ENCODE results near the gene TDO2.

Gene TDO2

GRCh38 chr4:155959417-155959816 is 55.9 kb downstream of the TDO2 start:
- DNase-seq (ENCODE audit: insufficient read length) (no peak), FAIRE-seq (no peak)
- no peak for TF ChIP-seq POLR2AphosphoS5 (IDR thresholded peaks at IDR 0.05; ENCODE audit: low read depth, low read length)
- TF ChIP-seq POLR2A (IDR thresholded peaks at IDR 0.05; ENCODE audit: low read depth, low read length), result no peak
- no peak for TF ChIP-seq TAF1 (IDR thresholded peaks at IDR 0.05; ENCODE audit: borderline replicate concordance, low read depth, low read length)

DNA sequence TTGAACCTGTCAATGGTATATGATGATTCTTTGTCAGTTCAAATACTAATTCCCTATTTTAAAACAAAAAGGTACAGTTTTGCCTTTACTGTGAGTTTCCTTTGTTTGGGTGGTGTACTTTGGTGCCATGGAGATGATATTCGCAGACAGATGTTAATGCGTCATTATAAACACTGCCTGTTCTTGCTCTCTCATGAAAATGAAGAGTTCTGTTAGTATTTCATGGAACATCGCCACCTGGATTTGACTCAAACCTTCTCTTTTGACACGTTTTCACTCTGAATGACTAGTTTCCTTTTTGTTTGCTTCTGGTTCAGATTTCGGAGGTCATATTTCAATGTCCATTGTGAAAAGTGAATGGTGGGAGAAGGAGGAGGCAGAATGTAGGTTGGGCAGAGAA is 57.0 kb downstream of the TDO2 start:
- DNase-seq (ENCODE audit: insufficient read length) (no peak), FAIRE-seq (no peak)
- no peak for TF ChIP-seq TAF1 (IDR thresholded peaks at IDR 0.05; ENCODE audit: borderline replicate concordance, low read depth, low read length)
- no peak for TF ChIP-seq POLR2A (IDR thresholded peaks at IDR 0.05; ENCODE audit: low read depth, low read length)
- TF ChIP-seq POLR2AphosphoS5 (IDR thresholded peaks at IDR 0.05; ENCODE audit: low read depth, low read length), result no peak

DNA sequence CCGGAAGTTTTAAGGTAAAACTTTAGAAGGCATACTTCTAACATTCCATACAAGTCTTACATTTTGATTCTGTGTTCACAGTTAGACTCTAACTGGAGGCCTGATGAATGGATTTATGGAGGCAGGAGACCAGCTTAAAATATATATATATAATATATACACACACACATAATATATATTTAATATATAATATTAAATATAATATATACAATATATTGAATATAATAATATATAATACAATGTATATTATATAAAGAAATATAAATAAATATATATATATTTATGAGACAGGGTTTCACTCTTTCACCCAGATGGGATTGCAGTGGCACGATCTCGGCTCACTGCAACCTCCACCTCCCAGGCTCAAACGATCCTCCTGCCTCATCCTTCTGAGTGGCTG is 58.1 kb downstream of the TDO2 start:
- DNase-seq (ENCODE audit: insufficient read length) (no peak), FAIRE-seq (no peak)
- no peak for TF ChIP-seq TAF1 (IDR thresholded peaks at IDR 0.05; ENCODE audit: borderline replicate concordance, low read depth, low read length)
- no peak for TF ChIP-seq POLR2A (IDR thresholded peaks at IDR 0.05; ENCODE audit: low read depth, low read length)
- no peak for TF ChIP-seq POLR2AphosphoS5 (IDR thresholded peaks at IDR 0.05; ENCODE audit: low read depth, low read length)

GRCh38 chr4:155962767-155963166 is 59.3 kb downstream of the TDO2 start:
- FAIRE-seq (no peak), DNase-seq (ENCODE audit: insufficient read length) (no peak)
- TF ChIP-seq POLR2A (IDR thresholded peaks at IDR 0.05; ENCODE audit: low read depth, low read length) (no peak), TAF1 (IDR thresholded peaks at IDR 0.05; ENCODE audit: borderline replicate concordance, low read depth, low read length) (no peak), POLR2AphosphoS5 (IDR thresholded peaks at IDR 0.05; ENCODE audit: low read depth, low read length) (no peak)

- DNase-seq (ENCODE audit: insufficient read length) (no peak), FAIRE-seq (no peak)
- TF ChIP-seq POLR2A (IDR thresholded peaks at IDR 0.05; ENCODE audit: low read depth, low read length) (no peak), POLR2AphosphoS5 (IDR thresholded peaks at IDR 0.05; ENCODE audit: low read depth, low read length) (no peak), TAF1 (IDR thresholded peaks at IDR 0.05; ENCODE audit: borderline replicate concordance, low read depth, low read length) (no peak)
Observed at GRCh38 chr4:155964016-155964891, 60.8 kb downstream of the TDO2 start.

DNA sequence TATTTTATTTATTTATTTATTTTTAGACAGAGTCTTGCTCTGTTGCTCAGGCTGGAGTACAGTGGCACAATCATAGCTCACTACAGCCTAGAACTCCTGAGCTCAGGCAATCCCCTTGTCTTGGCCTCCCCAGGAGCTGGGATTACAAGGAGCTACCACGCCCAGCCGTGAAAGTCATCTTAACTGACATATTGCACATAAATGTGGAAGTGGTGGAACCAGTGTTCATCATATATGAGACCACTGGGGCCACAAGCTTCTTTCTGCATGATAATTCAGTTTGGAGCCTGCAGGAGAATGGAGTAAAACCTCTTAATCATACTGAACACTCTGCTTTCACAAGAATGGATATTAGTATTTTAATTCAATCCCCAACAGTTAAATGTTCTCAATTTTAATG is 62.7 kb downstream of the TDO2 start:
- no peak for TF ChIP-seq POLR2AphosphoS5 (IDR thresholded peaks at IDR 0.05; ENCODE audit: low read depth, low read length)
- TF ChIP-seq POLR2A (IDR thresholded peaks at IDR 0.05; ENCODE audit: low read depth, low read length), result no peak
- TF ChIP-seq TAF1 (IDR thresholded peaks at IDR 0.05; ENCODE audit: borderline replicate concordance, low read depth, low read length), result no peak
- no peak for FAIRE-seq
- no peak for DNase-seq (ENCODE audit: insufficient read length)

- DNase-seq (ENCODE audit: insufficient read length) (no peak), FAIRE-seq (no peak)
- TF ChIP-seq POLR2A (IDR thresholded peaks at IDR 0.05; ENCODE audit: low read depth, low read length), result no peak
- TF ChIP-seq TAF1 (IDR thresholded peaks at IDR 0.05; ENCODE audit: borderline replicate concordance, low read depth, low read length), result no peak
- no peak for TF ChIP-seq POLR2AphosphoS5 (IDR thresholded peaks at IDR 0.05; ENCODE audit: low read depth, low read length)
Observed at GRCh38 chr4:155966731-155967395, 63.4 kb downstream of the TDO2 start.

Measured in GM12892 (cell line).